IPS DF 19.7 (cell line): ENCODE measurements around the gene TRIM24.

Experiments used
- DNase-seq: peaks from one replicate; pipeline ENCODE4 v3.0.0-alpha.2; 2013; ENCODE audit warnings: low read depth, low spot score

Gene TRIM24

DNA sequence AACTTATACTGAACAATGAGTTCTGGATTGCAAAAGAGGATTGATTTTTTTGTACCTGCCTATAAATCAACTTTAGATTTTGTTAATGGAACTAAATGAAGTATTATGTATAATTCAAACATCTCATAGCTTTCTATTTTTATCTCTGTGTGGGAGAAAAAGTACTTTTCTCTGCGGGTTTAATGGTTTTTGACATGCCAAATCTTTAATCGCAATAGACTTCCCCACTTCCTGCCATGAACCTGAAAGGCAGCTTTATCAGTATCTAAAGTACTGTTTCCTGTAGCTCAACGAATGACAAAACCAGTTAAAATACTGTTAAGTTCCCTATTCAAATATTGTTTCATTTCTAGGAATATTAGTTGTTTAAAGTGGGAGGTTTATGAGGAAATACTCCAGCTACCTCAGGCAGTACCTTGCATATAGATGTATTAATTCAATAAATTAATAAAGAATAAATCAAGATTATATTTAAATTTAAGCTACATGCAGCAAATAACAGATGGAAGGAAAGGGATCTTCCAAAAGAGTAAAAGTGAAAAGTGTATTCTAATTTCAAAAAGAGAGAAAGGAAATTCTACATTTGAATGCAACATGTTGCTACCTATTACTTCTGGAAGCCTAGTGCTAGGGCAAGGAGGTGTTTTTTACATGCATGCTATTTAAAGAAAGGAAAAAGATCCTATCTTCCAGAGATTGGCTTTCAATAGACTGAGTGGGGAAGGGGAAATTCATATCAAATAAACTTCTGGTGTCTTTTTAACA, 165.2 kb downstream of the TRIM24 start:
- DNase-seq = no peak

DNA sequence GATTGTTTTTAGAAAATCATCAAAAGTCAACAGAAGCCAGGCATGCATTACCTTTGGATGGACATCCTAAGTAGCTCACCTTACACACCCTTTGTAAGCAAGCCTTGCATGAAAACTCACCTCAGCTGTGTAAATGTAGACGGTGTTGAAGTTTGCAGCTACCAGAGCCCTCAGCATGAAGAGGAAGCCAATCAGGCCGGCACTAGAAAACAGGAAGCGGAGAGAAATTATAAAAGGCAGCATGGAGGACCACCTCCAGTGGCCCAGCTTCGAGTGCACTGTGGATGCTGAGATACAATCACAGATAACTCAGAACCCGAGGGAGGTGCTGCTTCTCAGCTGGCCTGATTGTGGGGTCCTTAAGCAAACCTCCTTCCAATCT, 165.8 kb downstream of the TRIM24 start:
- DNase-seq = no peak

- DNase-seq = no peak
Measured at GRCh38 chr7:138626846-138627245, 166.8 kb downstream of the TRIM24 start.

DNA sequence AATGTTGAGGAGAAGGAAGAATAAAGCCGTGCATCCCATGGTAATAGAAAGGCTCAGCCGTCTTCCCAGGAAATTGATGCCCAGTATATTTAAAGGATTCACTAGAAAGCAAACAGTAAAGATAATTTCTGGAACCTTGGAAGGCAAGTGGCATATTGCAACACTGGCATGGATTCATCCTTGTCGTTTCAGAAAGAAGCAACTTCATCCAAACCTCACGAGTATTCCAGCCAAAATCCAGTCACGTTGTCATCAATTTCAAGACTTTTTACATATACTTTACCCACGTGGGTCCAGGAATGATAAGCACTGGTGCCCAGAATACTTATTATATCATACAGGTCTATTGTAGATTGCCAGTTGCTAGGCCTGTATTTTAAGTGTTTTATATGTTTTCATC, 167.3 kb downstream of the TRIM24 start:
- no peak for DNase-seq

DNA sequence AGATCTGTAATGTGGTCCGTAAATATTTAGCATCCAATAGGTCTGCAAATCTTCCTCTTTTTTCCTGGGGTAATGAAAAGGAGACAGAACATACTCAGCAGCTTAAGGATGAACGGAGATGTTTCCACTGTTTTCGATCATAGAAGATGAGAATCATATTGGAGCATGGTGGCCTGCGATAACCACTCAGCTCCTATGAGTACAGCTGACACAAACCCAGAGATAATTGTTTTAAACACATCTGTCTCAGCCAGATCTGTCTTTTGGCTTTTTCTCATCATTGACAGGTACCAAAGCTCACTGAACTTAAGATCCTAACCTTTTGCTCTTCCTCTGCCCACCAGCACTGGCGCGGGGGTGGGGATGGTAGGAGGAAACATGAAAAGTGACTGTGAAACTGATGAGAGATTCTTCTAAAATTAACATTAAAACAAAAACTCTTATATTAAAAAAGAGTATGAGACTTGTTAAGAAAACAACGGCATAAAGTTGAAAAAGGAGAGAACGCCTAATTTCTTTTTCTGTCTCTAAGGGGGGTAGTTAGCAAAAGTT, 170.1 kb downstream of the TRIM24 start:
- no peak for DNase-seq

- DNase-seq = no peak
Measured at GRCh38 chr7:138632384-138632783, 172.3 kb downstream of the TRIM24 start.

GRCh38 chr7:138632826-138633602, 173.0 kb downstream of the TRIM24 start:
- no peak for DNase-seq
